ENCODE data around the gene TRIM71.
"Not testable (repeated sequence)": the region's sequence is repeated elsewhere in the genome, so short reads cannot be mapped to it uniquely, and the experiment has no call there.

Gene TRIM71

DNA sequence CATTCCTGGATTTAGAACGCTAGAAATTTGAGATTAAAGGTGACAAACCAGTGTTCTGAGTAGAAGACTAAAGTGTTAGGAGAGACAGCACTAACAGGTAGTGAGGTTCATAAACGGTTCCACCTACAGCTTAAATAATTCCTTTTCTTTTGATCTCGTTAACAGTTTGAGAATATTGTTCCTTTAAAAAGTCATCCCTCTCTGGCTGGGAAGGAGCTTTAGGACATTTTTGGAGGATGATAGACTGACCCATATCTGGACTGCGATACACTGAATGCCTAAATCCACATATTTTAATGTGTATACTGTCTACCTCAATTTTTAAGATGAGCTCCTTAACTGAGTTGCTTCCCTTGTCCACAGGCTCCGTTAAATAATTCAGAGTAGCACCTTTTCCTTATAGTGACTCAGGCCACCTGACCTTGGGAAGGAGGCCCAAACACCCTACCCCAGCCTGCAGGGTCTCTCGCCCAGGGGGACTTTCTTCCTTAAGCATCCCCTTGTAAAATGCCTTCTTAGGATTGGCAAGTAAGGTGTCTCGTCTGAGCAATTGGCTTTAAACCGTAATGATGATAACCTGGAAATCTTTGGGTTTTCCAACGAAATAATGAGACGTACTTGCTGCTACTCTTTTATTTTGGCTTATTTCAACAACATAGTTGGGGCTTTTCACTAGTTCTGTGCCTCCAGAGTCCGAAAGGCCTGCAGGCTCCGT is 3.3 kb downstream of the TRIM71 start:
- no peak for DNase-seq (ENCODE audit: low read depth)
- H3K4me3 ChIP-seq (ENCODE audit: low read length): no peak overlapping the region
- TF ChIP-seq, protein P1, sequence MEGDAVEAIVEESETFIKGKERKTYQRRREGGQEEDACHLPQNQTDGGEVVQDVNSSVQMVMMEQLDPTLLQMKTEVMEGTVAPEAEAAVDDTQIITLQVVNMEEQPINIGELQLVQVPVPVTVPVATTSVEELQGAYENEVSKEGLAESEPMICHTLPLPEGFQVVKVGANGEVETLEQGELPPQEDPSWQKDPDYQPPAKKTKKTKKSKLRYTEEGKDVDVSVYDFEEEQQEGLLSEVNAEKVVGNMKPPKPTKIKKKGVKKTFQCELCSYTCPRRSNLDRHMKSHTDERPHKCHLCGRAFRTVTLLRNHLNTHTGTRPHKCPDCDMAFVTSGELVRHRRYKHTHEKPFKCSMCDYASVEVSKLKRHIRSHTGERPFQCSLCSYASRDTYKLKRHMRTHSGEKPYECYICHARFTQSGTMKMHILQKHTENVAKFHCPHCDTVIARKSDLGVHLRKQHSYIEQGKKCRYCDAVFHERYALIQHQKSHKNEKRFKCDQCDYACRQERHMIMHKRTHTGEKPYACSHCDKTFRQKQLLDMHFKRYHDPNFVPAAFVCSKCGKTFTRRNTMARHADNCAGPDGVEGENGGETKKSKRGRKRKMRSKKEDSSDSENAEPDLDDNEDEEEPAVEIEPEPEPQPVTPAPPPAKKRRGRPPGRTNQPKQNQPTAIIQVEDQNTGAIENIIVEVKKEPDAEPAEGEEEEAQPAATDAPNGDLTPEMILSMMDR (conservative IDR thresholded peaks at IDR 0.05; ENCODE audit: low read depth, low read length): no peak

DNA sequence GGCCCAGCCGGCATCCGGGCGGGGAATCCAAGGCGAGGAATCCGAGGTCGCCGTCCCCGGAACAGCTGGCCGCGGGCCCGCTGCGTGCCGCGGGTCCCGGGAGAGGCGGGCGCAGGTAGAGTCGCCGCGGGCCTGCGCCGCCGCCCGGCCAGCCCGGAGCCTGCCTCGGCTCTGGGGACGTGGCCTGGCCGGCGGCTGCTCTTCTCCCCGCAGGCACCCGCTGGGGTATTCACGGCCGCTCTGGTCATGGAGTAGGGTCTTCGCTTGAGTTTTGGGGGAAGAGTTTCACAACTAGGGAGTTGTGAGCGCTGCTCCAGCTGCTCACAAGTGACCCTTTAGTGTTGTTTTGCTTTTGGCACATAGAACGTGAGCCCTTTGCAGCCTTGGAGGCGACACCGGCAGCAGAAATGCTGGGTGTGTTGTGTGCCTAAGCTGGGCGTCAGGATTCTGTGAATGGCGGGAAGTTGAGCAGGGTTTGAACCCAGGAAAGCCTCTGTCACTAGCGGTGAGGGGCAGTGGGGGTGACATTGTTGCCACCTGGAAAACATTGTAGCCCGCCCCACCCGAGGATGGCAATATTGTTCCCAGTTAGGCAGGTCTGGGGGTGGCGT is 4.0 kb downstream of the TRIM71 start:
- DNase-seq (ENCODE audit: low read depth): no peak
- TF ChIP-seq, protein P1 (conservative IDR thresholded peaks at IDR 0.05; ENCODE audit: low read depth, low read length): no peak
- no peak overlapping the region for H3K4me3 ChIP-seq (ENCODE audit: low read length)

DNA sequence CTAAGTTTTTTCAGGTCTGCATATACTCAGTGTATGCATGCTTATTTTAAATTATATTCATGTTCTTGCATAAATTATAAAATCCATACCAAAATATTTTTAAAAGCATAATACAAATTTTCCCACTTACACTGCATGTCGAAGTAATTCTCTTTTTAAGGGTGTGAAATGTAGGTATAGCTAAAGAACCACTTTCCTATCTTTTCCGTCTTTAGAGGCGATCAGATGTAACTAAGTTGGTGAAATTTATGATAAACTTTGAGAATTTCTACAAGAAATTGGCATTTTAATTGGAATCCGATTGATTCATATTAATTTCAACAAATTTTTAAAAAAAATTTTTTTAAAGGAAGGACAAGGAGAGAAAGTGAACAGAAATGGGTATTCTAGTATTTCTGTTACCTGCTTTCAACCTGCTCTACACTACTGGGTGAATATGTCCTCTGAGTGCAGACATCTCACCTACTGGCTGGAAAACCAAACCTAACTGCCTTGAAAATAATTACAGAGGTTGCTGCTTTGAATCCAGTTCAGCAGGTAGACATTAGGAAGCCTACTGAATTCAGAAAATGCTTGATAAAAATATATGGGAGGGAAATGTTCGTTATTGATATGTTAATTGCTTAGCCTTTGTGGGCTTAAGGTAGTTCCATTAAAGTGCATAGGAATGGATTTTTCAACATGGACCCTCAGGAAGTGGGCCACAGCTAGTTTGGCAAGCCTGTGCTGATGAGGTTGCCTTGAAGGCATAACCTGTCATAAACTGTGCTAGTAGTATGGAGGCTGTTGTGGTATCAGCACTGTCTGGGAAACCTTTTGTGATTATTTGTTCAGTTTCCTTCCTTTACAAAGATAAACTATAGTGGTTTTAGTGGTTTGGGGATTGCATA is 5.1 kb downstream of the TRIM71 start:
- TF ChIP-seq, protein P1 (conservative IDR thresholded peaks at IDR 0.05; ENCODE audit: low read depth, low read length): no peak
- DNase-seq (ENCODE audit: low read depth): no peak
- H3K4me3 ChIP-seq (ENCODE audit: low read length): no peak overlapping the region

DNA sequence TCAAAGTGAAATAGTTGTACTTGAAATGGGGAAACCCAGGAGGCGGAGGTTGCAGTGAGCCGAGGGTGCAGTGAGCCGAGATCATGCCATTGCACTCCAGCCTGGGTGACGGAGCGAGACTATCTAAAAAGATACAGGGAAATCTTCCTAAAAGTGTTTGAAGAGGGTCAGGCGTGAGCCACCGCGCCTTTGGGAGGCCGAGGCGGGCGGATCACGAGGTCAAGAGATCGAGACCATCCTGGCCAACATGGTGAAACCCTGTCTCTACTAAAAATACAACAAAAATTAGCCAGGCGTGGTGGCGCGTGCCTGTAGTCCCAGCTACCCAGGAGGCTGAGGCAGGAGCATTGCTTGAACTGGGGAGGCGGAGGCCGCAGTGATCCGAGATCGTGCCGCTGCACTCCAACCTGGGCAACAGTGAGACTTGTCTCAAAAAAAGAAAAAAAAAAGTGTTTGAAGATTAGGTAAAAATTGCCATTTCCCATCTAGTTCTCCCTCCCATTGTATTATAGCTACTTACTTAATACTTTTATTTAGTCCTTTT is 5.9 kb downstream of the TRIM71 start:
- not testable (repeated sequence) for H3K4me3 ChIP-seq (ENCODE audit: low read length); DNase-seq (ENCODE audit: low read depth)

DNA sequence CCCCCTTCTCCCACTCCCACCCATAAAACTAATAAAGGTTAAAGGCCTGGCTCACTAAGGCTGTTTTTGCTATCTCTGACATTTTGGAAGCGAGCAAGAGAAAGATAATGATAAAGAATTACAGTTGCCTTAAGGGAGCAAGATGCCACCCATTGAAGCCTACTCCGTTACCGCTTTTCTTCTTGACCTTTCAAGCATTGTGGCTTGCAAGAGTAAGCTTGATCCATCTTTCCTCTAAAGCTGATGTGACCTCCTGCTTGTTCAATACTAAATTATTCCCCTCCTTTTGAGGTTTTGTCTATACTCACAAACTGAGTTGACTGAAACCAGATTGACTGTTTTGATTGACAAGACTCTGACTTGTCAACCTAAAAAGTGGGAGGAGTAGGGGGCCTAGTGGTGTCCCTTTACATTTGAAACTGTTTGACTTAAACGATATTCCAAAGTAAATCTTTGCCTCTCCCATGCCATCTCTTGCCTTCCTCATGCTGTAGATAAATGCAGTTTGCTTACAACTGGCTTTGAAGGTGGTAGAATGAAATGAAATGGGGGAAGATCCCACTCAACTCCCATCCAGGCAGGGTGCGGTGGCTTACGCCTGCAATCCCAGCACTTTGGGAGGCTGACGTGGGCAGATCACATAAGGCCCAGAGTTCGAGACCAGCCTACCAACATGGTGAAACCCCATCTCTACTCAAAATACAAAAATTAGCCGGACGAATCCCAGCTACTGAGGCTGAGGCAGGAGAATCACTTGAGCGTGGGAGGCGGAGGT is 8.0 kb downstream of the TRIM71 start:
- no peak overlapping the region for H3K4me3 ChIP-seq (ENCODE audit: low read length)
- DNase-seq (ENCODE audit: low read depth): no peak
- TF ChIP-seq, protein P1 (conservative IDR thresholded peaks at IDR 0.05; ENCODE audit: low read depth, low read length): no peak

DNA sequence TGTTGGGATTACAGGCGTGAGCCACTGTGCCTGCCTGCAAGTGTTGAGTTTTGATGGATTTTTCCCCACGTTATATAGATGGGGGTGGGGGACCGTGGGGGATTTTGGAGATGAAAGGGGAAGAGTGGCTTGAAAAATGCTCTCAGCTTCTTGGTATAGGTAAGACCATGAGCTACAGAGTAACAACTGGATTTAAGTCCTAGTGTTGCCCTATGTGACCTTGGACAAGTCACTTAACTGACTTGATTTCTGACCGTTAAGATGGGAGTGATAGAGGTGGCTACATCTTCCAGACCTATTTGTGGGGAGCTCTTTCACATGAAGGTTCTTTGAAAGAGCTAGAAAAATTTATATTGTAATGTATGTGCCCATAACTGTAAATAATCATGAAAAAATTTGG is 13.3 kb downstream of the TRIM71 start:
- TF ChIP-seq, protein P1 (conservative IDR thresholded peaks at IDR 0.05; ENCODE audit: low read depth, low read length): no peak
- no peak for DNase-seq (ENCODE audit: low read depth)
- no peak overlapping the region for H3K4me3 ChIP-seq (ENCODE audit: low read length)
